ENCODE results near the gene PI3.
"Not testable (repeated sequence)": the region's sequence is repeated elsewhere in the genome, so short reads cannot be mapped to it uniquely, and the experiment has no call there.

The PI3 gene

GRCh38 chr20:45174434-45175364 is at the start of gene PI3:
Gene PI3, plus strand, starts transcription at chr20:45174902. Its CDS starts 21 bp downstream, at chr20:45174923.
- peak; percentile 59 for DNase-seq

GRCh38 chr20:45128099-45128498 is 46.6 kb upstream of the PI3 start:
- no peak for DNase-seq

DNA sequence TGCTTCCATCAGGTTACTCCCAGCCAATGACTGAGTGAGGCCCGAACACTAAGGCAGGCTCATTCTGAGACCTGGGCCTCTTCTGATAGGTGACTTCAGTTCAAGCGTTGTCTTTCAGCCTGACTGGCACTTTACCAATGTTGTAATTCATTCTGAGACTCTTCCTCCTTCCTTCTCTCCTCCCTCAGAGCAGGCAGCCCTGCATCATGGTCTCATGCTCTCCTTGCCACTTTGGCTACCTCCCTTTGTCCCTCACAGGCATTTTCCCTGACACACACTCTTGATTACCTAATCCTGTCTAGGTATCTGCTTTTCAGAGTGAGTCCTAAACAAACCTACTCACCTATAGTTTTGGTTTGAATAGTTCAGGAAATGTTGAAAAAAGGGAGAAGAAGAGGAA is 37.8 kb upstream of the PI3 start:
- DNase-seq: no peak

DNA sequence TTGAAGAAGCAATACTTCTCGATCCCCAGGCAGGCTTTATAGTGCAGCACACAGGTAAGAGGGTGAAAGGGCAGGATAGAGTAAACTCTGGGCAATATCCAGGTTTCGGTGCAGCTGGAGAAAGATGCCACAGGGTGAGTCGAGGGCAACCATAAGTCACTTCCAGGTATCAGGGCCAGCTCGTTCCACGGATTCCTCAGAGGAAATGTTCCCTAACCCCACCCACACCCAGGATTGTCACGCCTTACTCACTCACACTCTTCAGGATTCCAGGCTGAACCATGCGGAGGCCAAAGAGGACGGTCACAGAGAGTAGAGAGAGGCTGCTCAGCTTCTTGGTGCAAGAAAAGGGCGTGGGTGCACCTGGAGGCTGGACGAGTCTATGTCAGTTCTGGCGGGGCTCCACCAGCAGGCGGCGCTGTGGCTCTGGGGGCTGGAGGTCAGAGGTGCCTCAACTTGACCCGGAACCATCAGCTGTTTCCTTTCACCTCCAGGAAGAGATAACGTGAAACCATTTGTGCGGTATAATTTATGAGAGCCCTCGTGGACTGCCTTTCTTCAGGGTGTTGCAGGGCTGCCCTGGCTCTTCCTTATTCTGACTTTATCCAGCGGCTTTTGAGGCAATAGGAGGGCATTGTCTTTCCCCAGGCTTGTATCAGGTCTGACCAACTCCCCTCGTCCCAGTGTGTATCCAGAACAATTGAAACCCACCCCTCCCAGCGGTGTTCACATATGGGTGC is 36.0 kb upstream of the PI3 start:
- DNase-seq: peak; percentile 76

GRCh38 chr20:45139733-45140375 is 34.8 kb upstream of the PI3 start:
- DNase-seq: not testable (repeated sequence)

DNA sequence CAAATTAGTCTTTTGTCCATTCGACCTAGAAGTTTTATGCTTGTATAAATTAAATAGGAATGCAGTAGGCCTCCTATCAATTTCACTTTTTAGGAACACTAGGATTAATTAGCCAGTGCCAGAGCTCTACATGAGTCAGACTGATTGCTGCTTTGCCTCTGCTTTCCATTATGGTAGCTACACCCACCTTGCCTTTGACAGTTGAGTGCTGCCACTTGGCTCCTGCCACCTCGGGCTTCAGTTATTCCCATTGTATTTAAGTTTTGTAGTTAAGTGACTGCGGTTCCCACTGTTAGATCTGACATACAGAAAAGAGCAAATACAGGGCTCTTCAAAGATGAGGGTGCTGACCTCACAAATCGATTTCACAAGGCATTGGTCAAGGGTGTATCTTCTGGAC is 33.9 kb upstream of the PI3 start:
- no peak for DNase-seq

DNA sequence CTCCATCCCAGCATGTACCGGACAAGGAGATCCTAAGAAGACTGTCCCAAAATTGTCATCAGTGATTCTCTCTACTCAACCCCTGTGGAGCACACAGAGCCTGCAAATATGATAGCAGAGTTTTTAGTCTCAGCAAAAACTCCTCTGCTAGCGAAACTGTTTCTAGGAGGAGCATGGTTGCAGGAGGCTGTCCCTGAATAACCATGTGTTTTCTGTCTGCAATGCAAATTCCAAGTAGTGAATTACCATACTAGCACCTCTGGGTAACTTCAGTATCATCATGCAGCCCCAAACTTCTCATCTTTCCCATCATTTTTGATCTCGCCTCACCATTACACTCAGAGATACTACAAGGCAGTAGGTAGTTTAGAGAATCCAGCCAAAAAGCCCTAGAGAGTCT is 25.6 kb upstream of the PI3 start:
- DNase-seq: no peak

DNA sequence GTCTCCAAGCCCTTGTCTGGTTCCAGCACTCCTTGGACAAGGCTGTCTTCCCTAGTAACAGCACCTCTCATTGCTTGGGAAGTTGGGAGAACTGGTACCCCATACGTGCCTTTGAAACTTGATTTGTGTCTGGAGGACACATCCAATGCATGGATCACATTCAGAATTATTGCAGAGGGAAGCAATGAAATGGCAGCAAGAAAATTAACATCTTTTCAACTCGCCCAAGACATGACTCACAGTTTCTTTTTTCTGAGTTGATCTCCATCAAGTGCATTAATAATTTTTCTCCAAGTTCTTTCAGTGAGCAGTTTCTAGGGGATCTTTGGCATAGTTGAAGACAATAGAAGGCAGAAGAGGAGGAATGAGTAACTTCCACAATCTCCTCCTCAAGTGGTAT is 22.3 kb upstream of the PI3 start:
- no peak for DNase-seq

DNA sequence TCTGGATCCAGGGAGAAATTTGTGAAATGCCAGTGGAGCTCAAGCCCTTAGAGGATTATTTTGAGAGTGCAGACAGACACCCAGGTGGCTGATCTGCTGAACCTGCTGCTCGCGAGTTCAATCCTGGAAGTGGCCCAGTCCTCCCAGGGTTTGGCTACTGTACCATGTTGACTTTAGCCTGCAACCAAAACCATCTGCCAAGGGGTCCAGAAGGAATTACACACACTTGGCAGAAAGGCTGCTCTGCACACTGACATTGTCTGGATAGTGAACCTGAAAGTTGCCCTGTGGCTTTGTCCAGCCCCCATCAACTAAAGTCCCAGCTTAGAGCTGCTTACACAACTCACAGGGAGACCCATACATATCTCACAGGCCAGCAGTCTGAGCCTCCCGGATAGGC is 21.6 kb upstream of the PI3 start:
- DNase-seq: no peak

DNA sequence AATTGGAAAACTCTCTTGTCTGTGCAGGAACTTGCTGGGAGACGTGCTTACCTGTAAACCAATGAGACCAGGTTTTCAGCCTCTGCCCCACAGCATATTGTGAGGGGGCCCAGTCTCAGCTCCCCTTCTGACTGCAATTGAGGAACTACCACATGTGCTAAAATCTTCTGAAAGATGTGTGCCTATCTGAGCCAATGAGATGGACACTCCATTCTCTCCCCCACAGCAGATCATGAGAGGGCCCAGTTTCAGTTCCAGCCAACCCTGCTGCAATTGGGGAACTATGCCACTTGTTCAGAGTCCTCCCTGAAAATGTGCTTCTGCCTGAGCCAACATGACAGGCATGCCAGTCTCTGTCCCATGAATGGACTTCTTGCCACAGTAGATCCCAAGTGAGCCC is 20.9 kb upstream of the PI3 start:
- peak; percentile 76 for DNase-seq

DNA sequence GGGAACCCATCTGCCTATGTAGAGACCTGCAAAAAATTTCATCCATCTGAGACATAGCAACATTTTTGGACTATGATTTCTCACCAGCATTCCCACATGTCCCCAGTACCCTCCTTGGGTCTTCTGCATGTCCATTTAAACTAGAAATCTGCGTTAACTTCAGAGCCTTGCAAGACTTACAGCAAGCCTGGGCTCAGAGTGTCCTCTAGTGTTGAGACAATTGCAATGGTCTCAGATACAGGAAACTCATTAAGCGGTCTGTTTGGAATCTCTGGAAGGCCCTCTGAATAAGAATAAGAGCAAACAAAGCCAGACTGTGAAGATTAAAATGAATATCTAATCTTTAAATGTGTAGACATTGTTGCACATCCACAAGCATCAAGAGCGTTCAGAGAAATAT is 20.5 kb upstream of the PI3 start:
- no peak for DNase-seq

DNA sequence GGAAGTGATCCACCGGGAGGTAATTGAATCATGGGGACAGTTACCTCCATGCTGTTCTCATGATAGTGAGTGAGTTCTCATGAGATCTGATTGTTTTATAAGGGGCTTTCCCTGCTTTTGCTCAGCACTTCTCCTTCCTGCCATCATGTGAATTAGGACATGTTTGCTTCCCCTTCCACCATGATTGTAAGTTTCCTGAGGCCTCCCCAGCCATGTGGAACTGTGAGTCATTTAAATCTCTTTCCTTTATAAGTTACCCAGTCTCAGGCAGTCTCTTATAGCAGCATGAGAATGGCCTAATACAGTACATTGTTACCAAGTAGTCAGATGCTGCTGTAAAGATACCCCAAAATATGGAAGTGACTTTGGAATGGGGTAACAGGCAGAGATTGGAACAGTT is 19.9 kb upstream of the PI3 start:
- peak; percentile 46 for DNase-seq

GRCh38 chr20:45156713-45157112 is 18.0 kb upstream of the PI3 start:
- DNase-seq: peak; percentile 31

DNA sequence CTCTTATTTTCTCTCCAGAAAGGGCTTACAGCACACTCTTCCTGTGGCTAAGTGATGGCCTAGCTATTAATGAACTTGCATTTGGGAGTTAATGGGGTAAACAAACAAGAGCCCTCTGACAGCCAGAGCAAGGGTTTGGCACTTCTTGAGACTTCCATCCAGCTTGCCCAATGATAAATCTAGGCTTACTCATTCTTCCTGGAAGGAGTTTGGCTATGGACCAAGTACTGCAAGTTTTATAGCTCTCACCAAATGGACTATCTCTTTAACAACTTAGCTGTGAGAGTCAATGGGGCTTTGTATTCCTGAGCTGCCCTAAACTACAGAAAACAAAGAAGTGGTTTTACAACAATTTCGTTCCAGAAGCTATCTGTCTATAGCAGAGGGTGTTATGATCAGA is 16.7 kb upstream of the PI3 start:
- DNase-seq: no peak

- DNase-seq: no peak
These were observed 11.5 kb upstream of the PI3 start for GRCh38 chr20:45163083-45163803.

DNA sequence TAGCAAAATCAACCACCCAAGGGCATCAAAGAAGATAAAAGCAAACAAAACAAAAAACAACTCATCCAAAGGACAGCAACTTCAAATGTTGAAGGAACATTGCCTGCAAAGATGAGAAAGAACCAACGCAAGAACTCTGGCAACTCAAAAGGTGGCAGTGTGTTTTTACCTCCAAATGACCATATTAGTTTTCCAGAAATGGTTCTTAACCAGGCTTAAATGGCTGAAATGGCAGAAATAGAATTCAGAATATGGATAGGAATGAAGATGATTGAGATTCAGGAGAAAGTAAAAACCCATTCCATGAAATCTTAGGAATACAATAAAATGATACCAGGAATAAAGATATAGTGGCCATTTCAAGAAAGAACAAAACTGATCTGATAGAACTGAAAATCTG is 9.8 kb upstream of the PI3 start:
- DNase-seq: no peak

DNA sequence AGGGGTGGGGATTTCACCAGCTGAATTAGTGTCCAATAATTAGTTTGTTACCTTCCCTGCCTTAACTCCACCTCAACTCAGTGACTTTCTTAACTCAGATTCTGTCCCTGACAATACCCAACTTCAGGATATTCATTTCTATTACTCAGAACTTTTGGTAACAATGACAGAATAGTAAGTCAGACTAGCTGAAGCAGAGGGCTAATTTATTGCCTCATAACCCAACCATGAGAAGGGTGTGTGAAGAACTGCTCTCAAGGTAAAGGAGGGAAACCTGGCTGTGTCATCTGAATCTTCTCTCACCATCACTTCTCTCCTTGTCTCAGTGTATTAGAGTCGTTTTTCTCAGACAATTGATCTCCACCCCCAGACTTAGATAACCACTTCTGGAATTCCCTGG is 1.2 kb upstream of the PI3 start:
- DNase-seq: no peak

DNA sequence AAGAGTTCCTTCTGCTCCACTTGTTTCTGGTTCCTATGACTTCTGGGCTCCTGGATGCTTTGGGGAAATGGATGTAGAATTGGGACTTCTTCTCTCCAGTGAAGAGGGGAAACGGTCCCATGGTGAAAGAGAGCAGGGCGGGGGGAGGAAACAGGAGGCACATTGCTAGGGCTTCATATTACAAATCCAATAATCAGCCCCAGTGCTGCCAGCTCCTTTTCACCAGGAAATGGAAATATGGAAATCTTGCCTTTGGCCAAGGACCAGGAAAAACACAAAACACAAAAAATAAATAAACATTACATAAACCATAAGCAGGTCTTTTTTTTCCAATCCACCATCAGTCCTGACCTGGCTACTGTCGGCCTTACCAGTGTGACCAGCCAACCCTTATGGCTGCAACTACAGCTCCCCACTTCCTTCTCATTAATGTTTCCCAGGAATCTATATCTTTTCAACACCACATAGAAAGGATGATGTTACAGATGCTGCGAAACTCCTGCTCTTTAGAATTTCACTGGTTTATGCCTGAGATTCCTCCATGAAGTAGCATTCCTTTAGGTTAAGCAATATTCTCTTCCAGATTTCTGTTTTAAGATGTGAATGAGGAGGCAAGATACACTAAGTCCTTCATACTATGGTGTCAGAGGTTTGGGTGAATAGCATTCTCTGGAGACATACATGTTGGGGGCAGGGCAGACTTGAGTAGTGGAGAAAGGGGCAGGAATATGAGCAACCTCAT is 2.0 kb downstream of the PI3 start:
- no peak for DNase-seq

DNA sequence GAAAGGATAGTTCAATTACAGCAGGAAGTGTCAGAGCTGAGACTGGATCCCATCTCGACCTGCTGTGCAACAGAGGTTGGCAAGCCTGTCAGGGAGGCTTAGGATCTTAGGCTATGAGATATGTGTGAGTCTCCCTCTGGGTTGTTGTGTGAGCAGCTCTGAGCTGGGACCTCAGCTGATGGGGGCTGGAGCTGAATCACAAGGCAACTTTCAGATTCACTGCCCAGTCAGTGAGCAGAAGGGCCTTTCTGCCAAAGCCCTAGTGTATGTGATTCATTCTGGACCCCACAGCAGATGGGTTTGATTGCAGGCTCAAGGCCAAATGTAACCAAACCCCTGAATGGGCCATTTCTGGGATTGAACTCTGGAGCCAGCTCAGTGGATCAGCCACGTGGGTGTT is 4.5 kb downstream of the PI3 start:
- peak; percentile 3 for DNase-seq

- DNase-seq: no peak
These were observed 6.9 kb downstream of the PI3 start for GRCh38 chr20:45181639-45182038.

DNA sequence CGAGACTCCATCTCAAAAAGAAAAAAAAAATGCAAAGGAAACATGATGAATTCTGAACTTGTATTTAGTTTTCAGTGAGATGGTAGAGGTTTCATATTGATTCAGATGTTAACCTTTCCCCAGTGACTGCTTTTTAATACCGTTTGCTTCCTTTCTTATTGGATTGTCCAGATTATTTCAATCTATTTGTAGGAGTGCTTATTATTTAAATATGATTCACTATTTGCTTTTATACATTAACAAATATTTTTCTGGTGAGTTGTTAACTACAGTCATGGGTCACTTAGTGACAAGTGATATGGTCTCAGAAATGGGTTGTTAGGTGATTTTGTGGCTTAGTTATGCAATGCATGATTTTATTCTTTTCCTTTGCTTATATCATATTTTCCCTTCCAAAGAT is 8.4 kb downstream of the PI3 start:
- no peak for DNase-seq

DNA sequence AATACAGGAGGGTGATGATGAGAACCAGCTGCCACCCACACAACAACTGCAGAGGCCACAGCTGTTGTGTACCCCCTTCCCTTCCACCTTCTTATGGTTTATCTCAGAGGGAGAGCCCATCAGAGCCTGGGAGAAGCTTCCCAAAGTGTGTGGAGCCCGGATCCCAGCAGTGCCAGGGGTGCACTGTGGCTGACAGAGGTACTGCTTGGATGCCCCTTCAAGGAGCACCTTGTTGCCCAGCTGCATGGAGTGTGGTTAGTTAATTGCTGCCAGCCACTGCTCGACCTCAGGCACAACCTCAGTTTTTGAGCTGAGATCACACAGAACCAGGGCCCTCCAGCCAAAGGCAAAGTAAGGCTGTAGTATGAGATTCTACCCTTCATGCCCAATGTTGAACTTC is 13.0 kb downstream of the PI3 start:
- no peak for DNase-seq

All from suppressor macrophage treated with lipopolysaccharide for 4 hours (primary cell).